Thoracic aorta (tissue), 2 donors: ENCODE data around the gene DTHD1. TPM values are rescaled to one million over a fixed set of nuclear protein-coding genes. Genes with fewer than 3 reads are reported as not detected.

Source experiments
- ATAC-seq: fragments of 150-250 bp; one replicate; pipeline ENCODE4 v1.8.0; 2017; ENCODE audit warnings: low read depth; ENCODE audit not compliant: insufficient number of reproducible peaks, low FRiP score
- DNase-seq: peaks from one replicate; pipeline ENCODE4 v3.0.0-alpha.2; 2020; ENCODE audit warnings: low spot score
- H3K27ac ChIP-seq, 2 donors: fragments of 200-600 bp; sonication (generic); 1 replicate in 1 of 2; 2 replicates in 1 of 2; pipeline ENCODE4 v1.5.1; 2016; ENCODE audit warnings: mild to moderate bottlenecking in 2 of 2, moderate library complexity in 2 of 2
- H3K27me3 ChIP-seq: fragments of 200-600 bp; sonication (generic); replicated peaks from 2 replicates; pipeline ENCODE4 v1.6.0; 2016; ENCODE audit warnings: mild to moderate bottlenecking; ENCODE audit not compliant: insufficient read depth
- H3K36me3 ChIP-seq: fragments of 200-600 bp; sonication (generic); one replicate; pipeline ENCODE4 v1.5.1; 2016
- H3K4me1 ChIP-seq, 2 donors: fragments of 200-600 bp; sonication (generic); 1 replicate in 1 of 2; 2 replicates in 1 of 2; pipeline versions ENCODE4 v1.5.1 to v1.6.0; 2016; ENCODE audit warnings: low read depth in 2 of 2, mild to moderate bottlenecking in 1 of 2; ENCODE audit not compliant: control insufficient read depth in 1 of 2
- H3K4me3 ChIP-seq: fragments of 200-600 bp; sonication (generic); 2 replicates; pipeline ENCODE4 v1.5.1; 2016; ENCODE audit warnings: mild to moderate bottlenecking
- H3K9me3 ChIP-seq: fragments of 200-600 bp; sonication (generic); 2 replicates; pipeline ENCODE4 v1.5.1; 2016
- CTCF ChIP-seq: fragments of 200-600 bp; sonication (generic); IDR thresholded peaks from one replicate; pipeline ENCODE4 v1.5.1; 2019; ENCODE audit warnings: antibody characterized with exemption
- total RNA-seq, 2 donors: library from RNA; depleted of rRNA; stranded (reverse); fragments of >200 nt; gene quantifications; one replicate each; pipeline versions ENCODE4 v1.1.0 to v1.2.3, GENCODE V29; 2016

Gene DTHD1
- total RNA-seq, 2 donors from 2014 or later: 0.54 to 1.1 TPM

- TF ChIP-seq CTCF: no peak
- no peak for ATAC-seq
These were observed 57.6 kb downstream of the DTHD1 start for GRCh38 chr4:36338973-36339372.

DNA sequence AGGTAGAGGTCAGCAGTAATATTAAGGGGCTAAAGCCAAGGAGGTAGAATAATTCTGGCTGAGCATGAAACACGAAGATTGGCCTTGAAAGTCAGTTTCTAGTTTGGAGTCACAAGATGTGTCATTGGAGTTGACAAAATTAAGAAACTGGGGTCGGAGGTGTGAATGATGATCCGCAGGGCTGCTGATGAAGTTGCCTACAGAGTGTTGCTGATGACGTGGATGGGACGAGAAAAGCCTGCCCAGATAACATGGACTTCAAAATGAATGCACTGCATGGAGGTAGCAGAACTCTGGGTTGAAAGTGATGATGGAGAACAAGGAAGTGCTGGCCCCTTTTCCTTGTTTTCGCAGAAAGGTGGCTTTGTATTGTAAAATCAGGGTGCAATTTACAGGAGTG is 60.5 kb downstream of the DTHD1 start:
- DNase-seq: no peak
- TF ChIP-seq CTCF: no peak
- no peak overlapping the region for H3K4me3 ChIP-seq
- H3K9me3 ChIP-seq: no peaks in the 10 kb centered on the region
- no peaks in the 10 kb centered on the region for H3K27me3 ChIP-seq
- no peaks in the 10 kb centered on the region for H3K36me3 ChIP-seq
- no peaks in the 10 kb centered on the region for H3K4me1 ChIP-seq
- ATAC-seq: no peak
- H3K27ac ChIP-seq: no peak overlapping the region

More at GRCh38 chr4:36338973-36339372, 57.6 kb downstream of the DTHD1 start:
- Histone ChIP-seq H3K4me1 (no peaks in the 10 kb centered on the region), H3K36me3 (no peaks in the 10 kb centered on the region), H3K4me3 (no peak overlapping the region), H3K27me3 (no peaks in the 10 kb centered on the region), H3K9me3 (no peaks in the 10 kb centered on the region), H3K27ac (no peak overlapping the region)
- DNase-seq: no peak

GRCh38 chr4:36343501-36344175 is 62.2 kb downstream of the DTHD1 start:
- Histone ChIP-seq H3K27ac (no peak overlapping the region), H3K36me3 (no peaks in the 10 kb centered on the region), H3K4me3 (no peak overlapping the region), H3K9me3 (no peaks in the 10 kb centered on the region), H3K27me3 (no peaks in the 10 kb centered on the region), H3K4me1 (no peaks in the 10 kb centered on the region)
- ATAC-seq: no peak
- DNase-seq: no peak
- no peak for TF ChIP-seq CTCF

DNA sequence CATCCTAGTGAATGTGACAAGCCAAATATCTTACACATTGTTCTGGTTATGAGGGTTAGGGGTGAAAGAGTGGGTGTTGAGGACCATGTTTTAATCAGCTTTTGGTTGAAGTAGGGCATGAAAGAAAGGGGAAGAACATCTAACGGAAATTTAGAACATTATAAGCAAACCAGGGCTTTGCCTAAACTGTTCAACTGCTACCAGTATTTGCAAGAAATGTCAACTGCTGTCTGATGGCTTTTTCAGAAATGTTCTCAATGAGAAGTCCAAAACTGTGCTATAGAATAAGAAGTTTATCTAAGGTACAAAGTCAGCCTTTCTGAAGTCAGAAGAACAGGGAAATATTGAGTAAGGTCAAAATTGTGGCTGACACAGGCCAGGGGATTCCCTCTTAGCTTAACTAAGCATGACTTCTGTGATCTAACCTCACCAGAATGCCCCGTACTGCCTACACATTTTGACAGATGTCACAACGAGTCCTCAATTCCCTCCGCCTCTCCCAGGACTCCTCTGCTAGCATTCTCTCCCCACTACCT is 67.1 kb downstream of the DTHD1 start:
- no peak for TF ChIP-seq CTCF
- ATAC-seq: no peak
- DNase-seq: no peak
- H3K4me3 ChIP-seq: no peak overlapping the region
- no peaks in the 10 kb centered on the region for H3K4me1 ChIP-seq
- H3K36me3 ChIP-seq: no peaks in the 10 kb centered on the region
- no peak overlapping the region for H3K27ac ChIP-seq
- H3K27me3 ChIP-seq: no peaks in the 10 kb centered on the region
- H3K9me3 ChIP-seq: no peaks in the 10 kb centered on the region

DNA sequence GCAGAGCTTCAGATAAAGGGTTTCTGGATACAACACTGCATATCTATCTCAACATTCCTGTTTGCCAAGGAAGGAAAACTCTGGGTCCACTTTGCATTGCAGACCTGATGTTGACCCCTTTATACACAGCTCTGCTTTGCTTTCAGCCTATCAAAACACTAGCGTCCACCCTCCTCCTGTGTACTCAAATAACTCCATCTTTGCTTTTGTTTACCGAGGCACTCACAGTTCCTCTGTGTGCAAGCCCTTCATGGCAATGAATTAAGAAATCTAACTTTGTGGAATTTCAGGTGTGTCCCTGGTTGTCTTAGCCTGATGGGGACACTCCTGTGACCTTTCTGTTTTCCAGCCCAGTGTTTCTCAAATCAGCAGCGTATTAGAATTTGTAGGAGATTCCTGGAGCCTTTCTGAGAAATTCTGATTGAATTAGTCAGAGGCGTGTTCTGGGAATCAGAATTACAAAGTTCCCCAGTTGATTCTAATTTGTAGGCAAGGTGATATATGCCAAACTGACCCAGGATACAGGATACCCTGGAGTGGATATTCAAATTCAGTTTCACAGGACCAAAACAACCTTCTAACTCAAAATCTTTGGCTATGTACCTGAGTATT is 68.6 kb downstream of the DTHD1 start:
- Histone ChIP-seq H3K4me3 (no peak overlapping the region), H3K27ac (no peak overlapping the region), H3K4me1 (no peaks in the 10 kb centered on the region), H3K9me3 (no peaks in the 10 kb centered on the region), H3K27me3 (no peaks in the 10 kb centered on the region), H3K36me3 (no peaks in the 10 kb centered on the region)
- TF ChIP-seq CTCF: no peak
- no peak for DNase-seq
- ATAC-seq: no peak
